ENCODE data around the gene GALNT2.

Gene GALNT2

GRCh38 chr1:230172016-230172537 is 105.0 kb downstream of the GALNT2 start:
- ATAC-seq = no peak
- TF ChIP-seq OSR1 (CRISPR knock-in tag; IDR thresholded peaks at IDR 0.05) (no peak), ZC3H10 (CRISPR knock-in tag; IDR thresholded peaks at IDR 0.05) (no peak), BACH2 (CRISPR knock-in tag; IDR thresholded peaks at IDR 0.05; ENCODE audit: borderline replicate concordance) (no peak), TCF4 (CRISPR knock-in tag; IDR thresholded peaks at IDR 0.05; ENCODE audit: borderline replicate concordance) (no peak), ESRRG (CRISPR knock-in tag; IDR thresholded peaks at IDR 0.05) (no peak)

GRCh38 chr1:230173187-230173975 is 106.3 kb downstream of the GALNT2 start:
- no peak for TF ChIP-seq ARNTL (CRISPR knock-in tag; IDR thresholded peaks at IDR 0.05; ENCODE audit: borderline replicate concordance, low read depth)
- no peak for TF ChIP-seq SNAI2 (CRISPR knock-in tag; IDR thresholded peaks at IDR 0.05)
- no peak for TF ChIP-seq RARB (CRISPR knock-in tag; IDR thresholded peaks at IDR 0.05)
- TF ChIP-seq ZFP3 (CRISPR knock-in tag; IDR thresholded peaks at IDR 0.05) = no peak
- no peak for TF ChIP-seq CREB5 (CRISPR knock-in tag; IDR thresholded peaks at IDR 0.05; ENCODE audit: low read depth)
- TF ChIP-seq CSRNP3 (CRISPR knock-in tag; IDR thresholded peaks at IDR 0.05) = no peak
- no peak for TF ChIP-seq TOX (CRISPR knock-in tag; IDR thresholded peaks at IDR 0.05; ENCODE audit: borderline replicate concordance)
- no peak for TF ChIP-seq TSHZ2 (CRISPR knock-in tag; IDR thresholded peaks at IDR 0.05)
- TF ChIP-seq CSDC2 (CRISPR knock-in tag; IDR thresholded peaks at IDR 0.05) = no peak
- no peak; the same call in 2 of the 3 replicates for ATAC-seq

- ATAC-seq = no peak
- TF ChIP-seq ZNF8 (CRISPR knock-in tag; IDR thresholded peaks at IDR 0.05) (no peak), BACH2 (CRISPR knock-in tag; IDR thresholded peaks at IDR 0.05; ENCODE audit: borderline replicate concordance) (no peak), ZFP3 (CRISPR knock-in tag; IDR thresholded peaks at IDR 0.05) (no peak), SNAI2 (CRISPR knock-in tag; IDR thresholded peaks at IDR 0.05) (no peak), TCF4 (CRISPR knock-in tag; IDR thresholded peaks at IDR 0.05; ENCODE audit: borderline replicate concordance) (no peak), TSHZ2 (CRISPR knock-in tag; IDR thresholded peaks at IDR 0.05) (no peak), CREB5 (CRISPR knock-in tag; IDR thresholded peaks at IDR 0.05; ENCODE audit: low read depth) (no peak), CSRNP3 (CRISPR knock-in tag; IDR thresholded peaks at IDR 0.05) (no peak), OSR1 (CRISPR knock-in tag; IDR thresholded peaks at IDR 0.05) (no peak), GLIS3 (CRISPR knock-in tag; IDR thresholded peaks at IDR 0.05) (no peak)
Observed at GRCh38 chr1:230174041-230174440, 107.0 kb downstream of the GALNT2 start.
